Adrenal gland (tissue), 12 donors: ENCODE measurements around the gene ITGBL1. TPM values are rescaled to one million over a fixed set of nuclear protein-coding genes. Genes with fewer than 3 reads are reported as not detected.
A peak's percentile ranks its signal among the peaks of the same experiment; 100 is the strongest.

ENCODE experiments used
- DNase-seq, 7 donors: peaks; one replicate each; pipeline ENCODE4 v3.0.0-alpha.2; 2019 to 2020
- H3K27ac ChIP-seq, 5 donors: fragments of 200-600 bp; sonication (generic) in 4 of 5; 1 replicate in 3 of 5; 2 replicates in 2 of 5; pipeline versions ENCODE4 v1.5.1 to v1.8.0; 2016 to 2020; ENCODE audit warnings: mild to moderate bottlenecking in 1 of 5
- H3K27me3 ChIP-seq: fragments of 200-600 bp; 2 replicates; pipeline ENCODE4 v1.8.0; 2021
- H3K36me3 ChIP-seq, 2 donors: fragments of 200-600 bp; replicated peaks in 1 of 2; 1 replicate in 1 of 2; 2 replicates in 1 of 2; pipeline versions ENCODE4 v1.5.1 to v1.8.0; 2018 to 2022
- H3K4me1 ChIP-seq, 2 donors: fragments of 200-600 bp; replicated peaks in 1 of 2; 1 replicate in 1 of 2; 2 replicates in 1 of 2; pipeline versions ENCODE4 v1.5.1 to v1.8.0; 2018 to 2021
- H3K4me3 ChIP-seq, 4 donors: fragments of 200-600 bp; sonication (generic) in 3 of 4; one replicate each; pipeline ENCODE4 v1.5.1; 2016 to 2018
- H3K9me3 ChIP-seq, 3 donors: fragments of 200-600 bp; sonication (generic) in 1 of 3; replicated peaks in 1 of 3; 1 replicate in 2 of 3; 2 replicates in 1 of 3; pipeline versions ENCODE4 v1.5.1 to v1.8.0; 2016 to 2021
- POLR2A ChIP-seq, 2 donors: fragments of 450-650 bp; IDR thresholded peaks; one replicate each; pipeline ENCODE4 v1.6.1; 2017; ENCODE audit warnings: antibody characterized with exemption in 2 of 2, mild to moderate bottlenecking in 2 of 2, moderate library complexity in 1 of 2
- WGBS, 4 donors: extraction: QIAGEN DNeasy Blood & Tissue Kit in 2 of 4; methylation state at CpG; one replicate each; pipeline versions ENCODE4 v1.1.5 to v1.1.7; 2013 to 2017; 5-methylcytosine and 5-hydroxymethylcytosine counted together
- intact Hi-C, 2 donors: fragments of 100-400 bp; cut with DNase I; formaldehyde crosslinking; loops; one replicate each; pipeline versions ENCODE4 v1.14.1 to v1.15.0; 2022 to 2023
- polyA plus RNA-seq, 3 donors: library from polyadenylated mRNA; stranded (reverse); fragments of 200-250 nt in 2 of 3; fragments of 350-450 nt in 1 of 3; fragmentation: Illumina TruSeq in 1 of 3; extraction: RNeasy Lipid Tissue Mini Kit (QIAGEN cat#74804) in 1 of 3; gene quantifications; one replicate each; pipeline ENCODE4 v1.2.3, GENCODE V29; 2013 to 2014
- total RNA-seq, 9 donors: library from RNA; depleted of rRNA in 4 of 9; stranded (reverse); fragments of >200 nt in 4 of 9; fragments of 120-200 nt in 1 of 9; fragmentation: NEBNext Ultra II Directional in 1 of 9; extraction: Animal tissue kit (Norgen Biotek cat#: 25700) in 1 of 9; gene quantifications; one replicate each; pipeline versions ENCODE4 v1.1.0 to v1.2.4, GENCODE V29; 2013 to 2023
- TF ChIP-seq, protein P1 (sequence below), 6 experiments: fragments of 450-650 bp in 4 of 6; fragments of 200-600 bp in 2 of 6; sonication (generic) in 1 of 6; IDR thresholded peaks; 1 replicate in 5 of 6; 2 replicates in 1 of 6; pipeline versions ENCODE4 v1.5.1 to v1.8.0; 2016 to 2021; ENCODE audit warnings: antibody characterized with exemption in 6 of 6, mild to moderate bottlenecking in 2 of 6, moderate library complexity in 1 of 6
- donor health status: healthy with polysubstance abuse.
- donor health status: Bipolar disorder and iron deficiency.
- donor health status: DM: yes; HTN: yes; CAD: no.
- donor health status: DM: no; HTN: no; CAD: no.
- donor health status: DM: no; HTN: no; CAD: no.
- donor health status: DM: yes; HTN: yes; CAD: no.

Gene ITGBL1
- total and polyA plus RNA-seq, 12 donors, result 1.4 to 8.3 (median 4.8) TPM

DNA sequence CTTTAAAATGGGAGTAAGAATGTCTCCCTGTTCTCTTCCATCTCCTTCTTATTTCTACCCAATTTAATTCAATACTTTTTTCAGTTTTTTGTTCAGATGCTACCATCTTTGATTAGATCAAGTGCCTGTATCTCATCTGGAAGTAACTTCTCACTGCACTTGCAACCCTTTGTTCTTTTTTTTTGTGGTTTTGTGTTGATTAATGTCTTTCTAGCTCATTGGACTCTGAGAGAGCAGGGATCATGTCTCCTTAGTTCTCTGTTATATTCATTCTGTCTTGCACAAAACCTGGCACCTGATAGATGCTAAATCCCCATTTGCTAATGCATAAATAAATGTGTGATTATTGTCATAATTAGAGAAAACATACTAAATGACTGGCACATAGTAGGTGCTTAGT, 834 bp upstream of the ITGBL1 start:
- intact Hi-C loops, result loop anchor here in 1 of 2 donors (10.0 kb wide), 1 partner anchor 307 kb away; no protein-coding TSS in a partner anchor
- no peaks in the 10 kb centered on the region for H3K36me3 ChIP-seq

DNA sequence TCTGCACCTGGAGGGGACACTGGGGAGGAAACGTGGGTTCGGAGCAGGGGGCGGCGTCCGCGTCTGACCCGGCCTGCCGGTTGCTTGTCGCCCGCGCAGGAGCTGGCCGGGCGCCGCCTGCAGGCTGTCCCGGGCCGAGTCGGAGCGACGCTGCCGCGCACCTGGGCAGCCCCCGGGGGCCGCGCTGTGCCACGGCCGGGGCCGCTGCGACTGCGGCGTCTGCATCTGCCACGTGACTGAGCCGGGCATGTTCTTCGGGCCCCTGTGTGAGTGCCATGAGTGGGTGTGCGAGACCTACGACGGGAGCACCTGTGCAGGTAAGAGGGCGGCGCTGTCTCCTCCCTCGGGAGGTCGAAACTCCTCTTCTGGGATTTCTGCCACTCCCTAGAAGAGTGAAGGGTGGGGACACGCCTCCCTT, 1.3 kb downstream of the ITGBL1 start:
- Histone ChIP-seq H3K27me3 (no peaks in the 10 kb centered on the region), H3K4me1 (peaks cover 6 to 12% of the 10 kb centered on the region in 2 donors), H3K27ac (peak overlapping the region in 2 of 5 donors; percentile 12 to 33), H3K36me3 (no peaks in the 10 kb centered on the region), H3K4me3 (peak overlapping the region in 3 of 4 donors; percentile 10 to 54 (median 49)), H3K9me3 (no peaks in the 10 kb centered on the region)
- TF ChIP-seq POLR2A (IDR thresholded peaks at IDR 0.05), result no peak
- TF ChIP-seq, protein P1, sequence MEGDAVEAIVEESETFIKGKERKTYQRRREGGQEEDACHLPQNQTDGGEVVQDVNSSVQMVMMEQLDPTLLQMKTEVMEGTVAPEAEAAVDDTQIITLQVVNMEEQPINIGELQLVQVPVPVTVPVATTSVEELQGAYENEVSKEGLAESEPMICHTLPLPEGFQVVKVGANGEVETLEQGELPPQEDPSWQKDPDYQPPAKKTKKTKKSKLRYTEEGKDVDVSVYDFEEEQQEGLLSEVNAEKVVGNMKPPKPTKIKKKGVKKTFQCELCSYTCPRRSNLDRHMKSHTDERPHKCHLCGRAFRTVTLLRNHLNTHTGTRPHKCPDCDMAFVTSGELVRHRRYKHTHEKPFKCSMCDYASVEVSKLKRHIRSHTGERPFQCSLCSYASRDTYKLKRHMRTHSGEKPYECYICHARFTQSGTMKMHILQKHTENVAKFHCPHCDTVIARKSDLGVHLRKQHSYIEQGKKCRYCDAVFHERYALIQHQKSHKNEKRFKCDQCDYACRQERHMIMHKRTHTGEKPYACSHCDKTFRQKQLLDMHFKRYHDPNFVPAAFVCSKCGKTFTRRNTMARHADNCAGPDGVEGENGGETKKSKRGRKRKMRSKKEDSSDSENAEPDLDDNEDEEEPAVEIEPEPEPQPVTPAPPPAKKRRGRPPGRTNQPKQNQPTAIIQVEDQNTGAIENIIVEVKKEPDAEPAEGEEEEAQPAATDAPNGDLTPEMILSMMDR (IDR thresholded peaks at IDR 0.05), result peak in 3 of 6 experiments; percentile 23 to 62 (median 44)
- WGBS, 4 donors, result 4 to 60% (median 23%) methylated on average over 1 to 41 of the region's 41 CpGs
- DNase-seq, result peak in 4 of 7 donors; percentile 13 to 30 (median 22)
- intact Hi-C loops, result loop anchor here in 1 of 2 donors (10.0 kb wide), 1 partner anchor 309 kb away; no protein-coding TSS in a partner anchor

More for the DNA sequence above, 834 bp upstream of the ITGBL1 start:
- no peak for TF ChIP-seq POLR2A (IDR thresholded peaks at IDR 0.05)
- TF ChIP-seq, protein P1 (IDR thresholded peaks at IDR 0.05), result no peak
- no peak for DNase-seq
- H3K9me3 ChIP-seq, result no peaks in the 10 kb centered on the region
- no peak overlapping the region for H3K27ac ChIP-seq
- H3K4me1 ChIP-seq, result peaks cover 6 to 12% of the 10 kb centered on the region in 2 donors
- H3K4me3 ChIP-seq, result no peak overlapping the region
- H3K27me3 ChIP-seq, result no peaks in the 10 kb centered on the region

DNA sequence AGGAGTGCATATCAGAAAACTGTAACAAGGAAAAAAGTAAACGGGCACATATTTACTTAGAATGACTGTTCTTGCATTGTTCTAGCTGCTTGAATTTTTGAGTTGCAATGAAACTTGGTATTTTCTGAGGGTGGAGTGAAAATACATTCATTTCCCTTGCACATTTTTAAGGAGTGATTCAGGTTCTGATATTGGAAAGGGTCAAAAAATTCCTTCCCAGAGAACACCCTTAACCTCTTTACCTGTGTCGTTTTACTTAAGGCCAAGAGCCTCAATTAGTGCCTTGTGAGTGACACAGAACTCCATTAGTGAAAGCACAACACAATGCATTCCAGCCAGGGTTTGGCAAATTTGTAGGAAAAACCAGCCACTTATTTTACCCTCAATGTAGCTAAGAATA, 2.3 kb downstream of the ITGBL1 start:
- intact Hi-C loops, result loop anchor here in 1 of 2 donors (10.0 kb wide), 1 partner anchor 310 kb away; no protein-coding TSS in a partner anchor
- Histone ChIP-seq H3K27me3 (no peaks in the 10 kb centered on the region), H3K9me3 (no peaks in the 10 kb centered on the region), H3K4me3 (no peak overlapping the region), H3K4me1 (peaks cover 6 to 10% of the 10 kb centered on the region in 2 donors), H3K27ac (no peak overlapping the region), H3K36me3 (no peaks in the 10 kb centered on the region)
- DNase-seq, result no peak
- 68 to 89% (median 78%) methylated on average over 2 of the region's 2 CpGs for WGBS, 4 donors
- no peak for TF ChIP-seq POLR2A (IDR thresholded peaks at IDR 0.05)
- TF ChIP-seq, protein P1 (IDR thresholded peaks at IDR 0.05), result no peak

DNA sequence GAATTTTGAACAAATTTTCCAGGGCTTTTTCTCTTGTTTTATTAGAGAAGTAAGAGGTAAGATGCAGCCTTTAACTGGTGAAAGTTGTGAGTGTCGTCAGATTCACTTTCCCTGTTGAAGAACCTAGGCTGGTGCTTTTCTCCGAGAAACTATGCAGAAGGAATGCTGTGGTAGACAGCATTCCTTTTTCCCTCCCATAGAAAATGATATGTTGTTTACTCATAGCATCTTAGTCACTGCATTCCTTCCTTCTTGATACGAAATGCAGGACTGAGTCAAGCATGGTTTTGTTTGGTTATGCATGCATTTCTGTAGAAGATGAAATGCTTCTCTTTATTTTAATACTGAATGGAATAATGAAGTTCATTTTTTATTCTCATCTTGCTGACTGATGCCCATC, 3.4 kb downstream of the ITGBL1 start:
- intact Hi-C loops, result loop anchor here in 1 of 2 donors (10.0 kb wide), 1 partner anchor 311 kb away; no protein-coding TSS in a partner anchor
- Histone ChIP-seq H3K27me3 (no peaks in the 10 kb centered on the region), H3K4me3 (no peak overlapping the region), H3K36me3 (no peaks in the 10 kb centered on the region), H3K4me1 (peaks cover 0 to under 1% of the 10 kb centered on the region in 2 donors), H3K9me3 (no peaks in the 10 kb centered on the region), H3K27ac (no peak overlapping the region)
- no peak for DNase-seq
- WGBS, 4 donors, result 27 to 48% (median 39%) methylated on average over 3 of the region's 3 CpGs
- TF ChIP-seq, protein P1 (IDR thresholded peaks at IDR 0.05), result no peak
- TF ChIP-seq POLR2A (IDR thresholded peaks at IDR 0.05), result no peak
